Activated CD8-positive, alpha-beta memory T cell treated with anti-CD3 and anti-CD28 coated beads for 4 hours (primary cell): ENCODE results near the gene GBP7.

Experiments used
- DNase-seq, 2 donors: peaks; one replicate each; pipeline ENCODE4 v3.0.0-alpha.2; 2020; ENCODE audit warnings: low read depth in 2 of 2

The GBP7 gene

GRCh38 chr1:89114662-89115061 lies 61.1 kb downstream of the GBP7 start:
- no peak for DNase-seq

GRCh38 chr1:89112871-89113613 lies 62.8 kb downstream of the GBP7 start:
- no peak for DNase-seq

GRCh38 chr1:89104687-89105086 lies 71.1 kb downstream of the GBP7 start:
- DNase-seq, result no peak

- DNase-seq, result no peak
Measured at GRCh38 chr1:89104147-89104546, 71.7 kb downstream of the GBP7 start.

GRCh38 chr1:89102021-89102420 lies 73.8 kb downstream of the GBP7 start:
- DNase-seq, result no peak

GRCh38 chr1:89100412-89100811 lies 75.4 kb downstream of the GBP7 start:
- no peak for DNase-seq

- no peak for DNase-seq
Measured at GRCh38 chr1:89098857-89099256, 76.9 kb downstream of the GBP7 start.

GRCh38 chr1:89095737-89096136 lies 80.1 kb downstream of the GBP7 start:
- no peak for DNase-seq

- no peak for DNase-seq
Measured at GRCh38 chr1:89089962-89090361, 85.8 kb downstream of the GBP7 start.

- no peak for DNase-seq
Measured at GRCh38 chr1:89088572-89088971, 87.2 kb downstream of the GBP7 start.

GRCh38 chr1:89087241-89087640 lies 88.6 kb downstream of the GBP7 start:
- no peak for DNase-seq

GRCh38 chr1:89085781-89086180 lies 90.0 kb downstream of the GBP7 start:
- no peak for DNase-seq
